SK-N-SH treated with all-trans-retinoic acid at 6 μM for 48 hours (cell line): ENCODE results near the gene WDR77.

Experiments used
- ATAC-seq: fragments of 200-7000 bp; cut with Tn5 transposase; 3 replicates; pipeline ENCODE4 v1.9.1; 2020; ENCODE audit warnings: mild to moderate bottlenecking, moderate library complexity
- ARNTL ChIP-seq: fragments of 450-650 bp; formaldehyde crosslinking; IDR thresholded peaks from 2 replicates; pipeline ENCODE4 v1.5.0; 2020; ENCODE audit warnings: low read depth, mild to moderate bottlenecking, moderate library complexity, borderline replicate concordance
- BACH2 ChIP-seq: fragments of 250-450 bp; sonication (Bioruptor Pico); IDR thresholded peaks from 2 replicates; pipeline ENCODE4 v1.9.0; 2021; ENCODE audit warnings: mild to moderate bottlenecking, borderline replicate concordance
- CSDC2 ChIP-seq: fragments of 250-450 bp; sonication (Bioruptor Pico); IDR thresholded peaks from 2 replicates; pipeline ENCODE4 v1.5.0; 2020; ENCODE audit warnings: mild to moderate bottlenecking, moderate library complexity
- GLIS3 ChIP-seq: fragments of 250-450 bp; sonication (Bioruptor Pico); IDR thresholded peaks from 2 replicates; pipeline ENCODE4 v1.5.0; 2020; ENCODE audit warnings: mild to moderate bottlenecking, moderate library complexity
- ISL1 ChIP-seq: fragments of 250-450 bp; sonication (Bioruptor Pico); IDR thresholded peaks from 2 replicates; pipeline ENCODE4 v2.1.2; 2022; ENCODE audit warnings: mild to moderate bottlenecking, moderate library complexity
- OSR1 ChIP-seq: fragments of 250-450 bp; sonication (Bioruptor Pico); IDR thresholded peaks from 2 replicates; pipeline ENCODE4 v1.8.0; 2022; ENCODE audit warnings: moderate library complexity, mild to moderate bottlenecking, inconsistent platforms
- PPARA ChIP-seq: fragments of 250-450 bp; sonication (Bioruptor Pico); IDR thresholded peaks from 2 replicates; pipeline ENCODE4 v1.5.0; 2020; ENCODE audit warnings: mild to moderate bottlenecking, borderline replicate concordance
- RARB ChIP-seq: fragments of 250-450 bp; sonication (Bioruptor Pico); IDR thresholded peaks from 2 replicates; pipeline ENCODE4 v1.8.0; 2021; ENCODE audit warnings: mild to moderate bottlenecking, moderate library complexity
- SNAI2 ChIP-seq: fragments of 250-450 bp; sonication (Bioruptor Pico); IDR thresholded peaks from 2 replicates; pipeline ENCODE4 v1.5.0; 2020; ENCODE audit warnings: mild to moderate bottlenecking, moderate library complexity
- TCF4 ChIP-seq: fragments of 250-450 bp; sonication (Bioruptor Pico); IDR thresholded peaks from 2 replicates; pipeline ENCODE4 v1.8.0; 2021; ENCODE audit warnings: mild to moderate bottlenecking, moderate library complexity, borderline replicate concordance
- TOX ChIP-seq: fragments of 250-450 bp; sonication (Bioruptor Pico); IDR thresholded peaks from 2 replicates; pipeline ENCODE4 v1.8.0; 2021; ENCODE audit warnings: mild to moderate bottlenecking, moderate library complexity, borderline replicate concordance
- ZC3H10 ChIP-seq: fragments of 250-450 bp; sonication (Bioruptor Pico); IDR thresholded peaks from 2 replicates; pipeline ENCODE4 v1.5.1; 2021; ENCODE audit warnings: mild to moderate bottlenecking, moderate library complexity
- ZFP3 ChIP-seq: fragments of 250-450 bp; sonication (Bioruptor Pico); IDR thresholded peaks from 2 replicates; pipeline ENCODE4 v1.5.0; 2020; ENCODE audit warnings: mild to moderate bottlenecking, moderate library complexity
- ZFP30 ChIP-seq: fragments of 450-650 bp; formaldehyde crosslinking; IDR thresholded peaks from 2 replicates; pipeline ENCODE4 v1.5.0; 2022; ENCODE audit warnings: mild to moderate bottlenecking, moderate library complexity
- ZNF565 ChIP-seq: fragments of 450-650 bp; formaldehyde crosslinking; conservative IDR thresholded peaks from 2 replicates; pipeline ENCODE4 v1.5.0; 2020; ENCODE audit warnings: low read depth, mild to moderate bottlenecking, moderate library complexity
- ZNF70 ChIP-seq: fragments of 450-650 bp; formaldehyde crosslinking; IDR thresholded peaks from 2 replicates; pipeline ENCODE4 v1.5.0; 2020; ENCODE audit warnings: mild to moderate bottlenecking, moderate library complexity
- TF ChIP-seq, protein P1 (sequence below): fragments of 250-450 bp; sonication (Bioruptor Pico); IDR thresholded peaks from 2 replicates; pipeline ENCODE4 v1.5.1; 2021; ENCODE audit warnings: mild to moderate bottlenecking, moderate library complexity
- TF ChIP-seq, protein P2 (sequence below): fragments of 250-450 bp; sonication (Bioruptor Pico); IDR thresholded peaks from 2 replicates; pipeline ENCODE4 v1.8.0; 2021; ENCODE audit warnings: low read depth, mild to moderate bottlenecking, moderate library complexity, borderline replicate concordance
- TF ChIP-seq, protein P3 (sequence below): fragments of 250-450 bp; sonication (Bioruptor Pico); IDR thresholded peaks from 2 replicates; pipeline ENCODE4 v1.5.0; 2020; ENCODE audit warnings: mild to moderate bottlenecking, moderate library complexity
- TF ChIP-seq, protein P4 (sequence below): fragments of 250-450 bp; sonication (Bioruptor Pico); IDR thresholded peaks from 2 replicates; pipeline ENCODE4 v1.8.0; 2020; ENCODE audit warnings: mild to moderate bottlenecking, moderate library complexity, borderline replicate concordance
- TF ChIP-seq, protein P5 (sequence below): fragments of 250-450 bp; sonication (Bioruptor Pico); IDR thresholded peaks from 2 replicates; pipeline ENCODE4 v1.5.1; 2020; ENCODE audit warnings: low read depth, mild to moderate bottlenecking, moderate library complexity

WDR77 gene

DNA sequence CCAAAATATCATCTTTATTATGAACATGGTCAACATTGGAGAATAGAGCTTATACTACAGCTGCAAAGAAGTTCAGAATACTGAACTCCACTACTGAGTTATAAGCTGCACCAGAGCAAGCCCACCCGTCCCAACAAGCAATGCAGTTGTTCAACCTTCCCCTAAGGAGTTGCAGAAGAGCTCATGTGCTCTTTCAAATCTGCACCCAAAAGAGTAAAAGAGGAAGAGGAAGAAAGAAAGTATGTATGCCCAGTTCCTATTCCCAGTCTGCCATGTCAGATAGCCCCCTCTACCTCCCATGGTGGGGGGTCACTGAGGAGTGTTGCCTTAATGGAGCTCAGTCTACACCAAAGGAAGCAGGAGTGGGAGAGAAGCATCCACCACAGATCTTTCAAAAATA lies 31.6 kb upstream of the WDR77 start:
- TF ChIP-seq BACH2 (CRISPR knock-in tag), result no peak
- no peak for TF ChIP-seq TCF4 (CRISPR knock-in tag)
- TF ChIP-seq PPARA, result no peak
- no peak for TF ChIP-seq TOX
- no peak for TF ChIP-seq ZNF70
- TF ChIP-seq, protein P1, sequence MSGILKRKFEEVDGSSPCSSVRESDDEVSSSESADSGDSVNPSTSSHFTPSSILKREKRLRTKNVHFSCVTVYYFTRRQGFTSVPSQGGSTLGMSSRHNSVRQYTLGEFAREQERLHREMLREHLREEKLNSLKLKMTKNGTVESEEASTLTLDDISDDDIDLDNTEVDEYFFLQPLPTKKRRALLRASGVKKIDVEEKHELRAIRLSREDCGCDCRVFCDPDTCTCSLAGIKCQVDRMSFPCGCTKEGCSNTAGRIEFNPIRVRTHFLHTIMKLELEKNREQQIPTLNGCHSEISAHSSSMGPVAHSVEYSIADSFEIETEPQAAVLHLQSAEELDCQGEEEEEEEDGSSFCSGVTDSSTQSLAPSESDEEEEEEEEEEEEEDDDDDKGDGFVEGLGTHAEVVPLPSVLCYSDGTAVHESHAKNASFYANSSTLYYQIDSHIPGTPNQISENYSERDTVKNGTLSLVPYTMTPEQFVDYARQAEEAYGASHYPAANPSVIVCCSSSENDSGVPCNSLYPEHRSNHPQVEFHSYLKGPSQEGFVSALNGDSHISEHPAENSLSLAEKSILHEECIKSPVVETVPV (CRISPR knock-in tag), result no peak
- TF ChIP-seq, all 23 proteins: peak for 0
- ATAC-seq, result no peak

DNA sequence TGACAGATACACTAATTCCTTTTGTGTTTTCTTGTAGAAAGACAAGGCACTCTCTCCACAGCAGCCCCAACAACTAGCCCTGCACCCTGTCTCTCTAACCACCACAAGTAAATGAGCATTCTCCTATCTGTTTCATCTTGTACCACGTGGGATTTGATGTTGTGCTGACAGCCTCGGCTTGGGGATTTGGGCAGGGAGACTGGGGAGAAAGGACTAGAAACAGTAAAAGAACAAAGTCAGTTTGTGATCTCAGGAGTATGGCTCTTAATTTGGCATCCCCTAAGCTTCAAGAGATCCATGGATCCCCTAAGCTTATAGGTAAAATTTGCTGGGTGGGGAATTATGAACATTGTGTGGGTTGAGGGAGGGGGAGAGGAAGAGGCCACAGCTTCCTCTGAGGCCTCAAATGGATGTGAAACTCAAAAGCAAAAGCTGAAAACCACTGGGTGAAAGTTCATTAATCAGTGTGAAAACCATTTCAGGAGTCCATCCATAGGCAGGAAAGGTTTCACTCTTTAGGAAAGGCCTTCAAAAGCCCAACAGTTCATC lies 27.8 kb upstream of the WDR77 start:
- no peak for ATAC-seq
- TF ChIP-seq TOX (no peak), ZNF565 (CRISPR knock-in tag) (no peak), ZC3H10 (no peak), ZFP3 (no peak), ARNTL (CRISPR knock-in tag) (no peak), RARB (CRISPR knock-in tag) (no peak), OSR1 (CRISPR knock-in tag) (no peak), GLIS3 (CRISPR knock-in tag) (no peak), TCF4 (CRISPR knock-in tag) (no peak), BACH2 (CRISPR knock-in tag) (no peak), SNAI2 (CRISPR knock-in tag) (no peak), ZNF70 (no peak), ZFP30 (CRISPR knock-in tag) (no peak), ISL1 (no peak)
- TF ChIP-seq, protein P2, sequence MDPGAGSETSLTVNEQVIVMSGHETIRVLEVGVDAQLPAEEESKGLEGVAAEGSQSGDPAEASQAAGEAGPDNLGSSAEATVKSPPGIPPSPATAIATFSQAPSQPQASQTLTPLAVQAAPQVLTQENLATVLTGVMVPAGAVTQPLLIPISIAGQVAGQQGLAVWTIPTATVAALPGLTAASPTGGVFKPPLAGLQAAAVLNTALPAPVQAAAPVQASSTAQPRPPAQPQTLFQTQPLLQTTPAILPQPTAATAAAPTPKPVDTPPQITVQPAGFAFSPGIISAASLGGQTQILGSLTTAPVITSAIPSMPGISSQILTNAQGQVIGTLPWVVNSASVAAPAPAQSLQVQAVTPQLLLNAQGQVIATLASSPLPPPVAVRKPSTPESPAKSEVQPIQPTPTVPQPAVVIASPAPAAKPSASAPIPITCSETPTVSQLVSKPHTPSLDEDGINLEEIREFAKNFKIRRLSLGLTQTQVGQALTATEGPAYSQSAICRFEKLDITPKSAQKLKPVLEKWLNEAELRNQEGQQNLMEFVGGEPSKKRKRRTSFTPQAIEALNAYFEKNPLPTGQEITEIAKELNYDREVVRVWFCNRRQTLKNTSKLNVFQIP (CRISPR knock-in tag), result no peak
- TF ChIP-seq, protein P3, sequence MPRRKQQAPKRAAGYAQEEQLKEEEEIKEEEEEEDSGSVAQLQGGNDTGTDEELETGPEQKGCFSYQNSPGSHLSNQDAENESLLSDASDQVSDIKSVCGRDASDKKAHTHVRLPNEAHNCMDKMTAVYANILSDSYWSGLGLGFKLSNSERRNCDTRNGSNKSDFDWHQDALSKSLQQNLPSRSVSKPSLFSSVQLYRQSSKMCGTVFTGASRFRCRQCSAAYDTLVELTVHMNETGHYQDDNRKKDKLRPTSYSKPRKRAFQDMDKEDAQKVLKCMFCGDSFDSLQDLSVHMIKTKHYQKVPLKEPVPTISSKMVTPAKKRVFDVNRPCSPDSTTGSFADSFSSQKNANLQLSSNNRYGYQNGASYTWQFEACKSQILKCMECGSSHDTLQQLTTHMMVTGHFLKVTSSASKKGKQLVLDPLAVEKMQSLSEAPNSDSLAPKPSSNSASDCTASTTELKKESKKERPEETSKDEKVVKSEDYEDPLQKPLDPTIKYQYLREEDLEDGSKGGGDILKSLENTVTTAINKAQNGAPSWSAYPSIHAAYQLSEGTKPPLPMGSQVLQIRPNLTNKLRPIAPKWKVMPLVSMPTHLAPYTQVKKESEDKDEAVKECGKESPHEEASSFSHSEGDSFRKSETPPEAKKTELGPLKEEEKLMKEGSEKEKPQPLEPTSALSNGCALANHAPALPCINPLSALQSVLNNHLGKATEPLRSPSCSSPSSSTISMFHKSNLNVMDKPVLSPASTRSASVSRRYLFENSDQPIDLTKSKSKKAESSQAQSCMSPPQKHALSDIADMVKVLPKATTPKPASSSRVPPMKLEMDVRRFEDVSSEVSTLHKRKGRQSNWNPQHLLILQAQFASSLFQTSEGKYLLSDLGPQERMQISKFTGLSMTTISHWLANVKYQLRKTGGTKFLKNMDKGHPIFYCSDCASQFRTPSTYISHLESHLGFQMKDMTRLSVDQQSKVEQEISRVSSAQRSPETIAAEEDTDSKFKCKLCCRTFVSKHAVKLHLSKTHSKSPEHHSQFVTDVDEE, result no peak
- TF ChIP-seq, protein P4, sequence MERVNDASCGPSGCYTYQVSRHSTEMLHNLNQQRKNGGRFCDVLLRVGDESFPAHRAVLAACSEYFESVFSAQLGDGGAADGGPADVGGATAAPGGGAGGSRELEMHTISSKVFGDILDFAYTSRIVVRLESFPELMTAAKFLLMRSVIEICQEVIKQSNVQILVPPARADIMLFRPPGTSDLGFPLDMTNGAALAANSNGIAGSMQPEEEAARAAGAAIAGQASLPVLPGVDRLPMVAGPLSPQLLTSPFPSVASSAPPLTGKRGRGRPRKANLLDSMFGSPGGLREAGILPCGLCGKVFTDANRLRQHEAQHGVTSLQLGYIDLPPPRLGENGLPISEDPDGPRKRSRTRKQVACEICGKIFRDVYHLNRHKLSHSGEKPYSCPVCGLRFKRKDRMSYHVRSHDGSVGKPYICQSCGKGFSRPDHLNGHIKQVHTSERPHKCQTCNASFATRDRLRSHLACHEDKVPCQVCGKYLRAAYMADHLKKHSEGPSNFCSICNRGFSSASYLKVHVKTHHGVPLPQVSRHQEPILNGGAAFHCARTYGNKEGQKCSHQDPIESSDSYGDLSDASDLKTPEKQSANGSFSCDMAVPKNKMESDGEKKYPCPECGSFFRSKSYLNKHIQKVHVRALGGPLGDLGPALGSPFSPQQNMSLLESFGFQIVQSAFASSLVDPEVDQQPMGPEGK (CRISPR knock-in tag), result no peak
- TF ChIP-seq, protein P1 (CRISPR knock-in tag), result no peak
- TF ChIP-seq, protein P5, sequence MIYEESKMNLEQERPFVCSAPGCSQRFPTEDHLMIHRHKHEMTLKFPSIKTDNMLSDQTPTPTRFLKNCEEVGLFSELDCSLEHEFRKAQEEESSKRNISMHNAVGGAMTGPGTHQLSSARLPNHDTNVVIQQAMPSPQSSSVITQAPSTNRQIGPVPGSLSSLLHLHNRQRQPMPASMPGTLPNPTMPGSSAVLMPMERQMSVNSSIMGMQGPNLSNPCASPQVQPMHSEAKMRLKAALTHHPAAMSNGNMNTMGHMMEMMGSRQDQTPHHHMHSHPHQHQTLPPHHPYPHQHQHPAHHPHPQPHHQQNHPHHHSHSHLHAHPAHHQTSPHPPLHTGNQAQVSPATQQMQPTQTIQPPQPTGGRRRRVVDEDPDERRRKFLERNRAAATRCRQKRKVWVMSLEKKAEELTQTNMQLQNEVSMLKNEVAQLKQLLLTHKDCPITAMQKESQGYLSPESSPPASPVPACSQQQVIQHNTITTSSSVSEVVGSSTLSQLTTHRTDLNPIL (CRISPR knock-in tag), result no peak

DNA sequence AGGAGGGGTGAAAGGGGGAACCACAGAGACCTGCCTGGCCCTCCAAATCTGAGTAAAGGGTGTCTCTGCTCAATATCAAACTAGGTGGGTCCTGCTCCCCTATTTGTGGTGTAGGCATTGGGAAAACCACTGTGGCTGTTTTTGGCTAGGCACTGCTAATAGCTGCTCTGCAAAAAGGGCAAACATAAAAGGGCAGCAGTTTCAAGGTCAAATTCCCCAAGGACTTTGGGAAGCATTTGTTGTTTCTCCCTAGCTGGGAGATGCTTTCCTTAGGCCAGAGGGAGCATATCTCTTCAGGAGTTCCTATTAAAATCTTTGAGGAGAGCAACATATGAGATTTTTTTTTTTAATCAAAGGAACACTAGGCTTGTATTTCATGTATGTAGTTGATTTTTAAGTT lies 27.2 kb upstream of the WDR77 start:
- TF ChIP-seq PPARA, result no peak
- no peak for TF ChIP-seq CSDC2 (CRISPR knock-in tag)
- no peak for TF ChIP-seq ARNTL (CRISPR knock-in tag)
- no peak for TF ChIP-seq OSR1 (CRISPR knock-in tag)
- ATAC-seq, result no peak
